ENCODE data around the gene LRP8.

DNA sequence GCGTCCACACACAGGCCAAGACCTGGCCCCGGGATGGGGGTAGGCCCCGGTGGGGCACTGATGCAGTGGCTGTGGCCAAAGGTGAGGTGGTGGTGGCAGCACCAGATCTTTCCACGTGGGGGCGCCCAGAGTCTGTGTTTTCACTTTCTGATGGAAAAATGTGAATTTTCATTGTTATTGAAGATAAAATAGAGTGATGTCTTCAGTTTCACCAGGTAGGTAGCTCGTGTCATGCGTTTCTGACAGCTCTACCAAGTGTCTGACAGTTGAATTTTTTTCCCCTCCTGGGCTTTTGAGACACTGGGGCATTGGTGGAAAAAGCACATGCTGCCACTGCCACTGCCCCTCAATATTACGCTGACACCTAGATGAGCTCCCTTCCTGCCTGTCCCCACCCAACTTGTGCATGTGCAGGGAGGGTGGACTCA lies 49.6 kb downstream of the LRP8 start:
- peak; percentile 81 to 91 (median 82) for TF ChIP-seq CTCF (IDR thresholded peaks at IDR 0.05)
- no peak for TF ChIP-seq POLR2A (IDR thresholded peaks at IDR 0.05)
